ENCODE results near the gene PDIA3.

- TF ChIP-seq POLR2A (IDR thresholded peaks at IDR 0.05) (no peak), CTCF (IDR thresholded peaks at IDR 0.05) (no peak), POLR2AphosphoS5 (IDR thresholded peaks at IDR 0.05) (no peak), EP300 (IDR thresholded peaks at IDR 0.05) (no peak)
Measured at GRCh38 chr15:43702701-43703424, 43.4 kb upstream of the PDIA3 start.

All from sigmoid colon (tissue), 4 donors.